NCI-H2171 treated with DMSO at 0.1 percent for 48 hours (cell line): Measurements from ENCODE around the gene FBXL2.
"Not testable (repeated sequence)": the region's sequence is repeated elsewhere in the genome, so short reads cannot be mapped to it uniquely, and the experiment has no call there.

Experiments
- DNase-seq: peaks from one replicate; lab custom pipeline; 2025; lab: John Stamatoyannopoulos, UW

FBXL2 gene

GRCh38 chr3:33429306-33429705 is 152.1 kb downstream of the FBXL2 start:
- DNase-seq, result not testable (repeated sequence)

DNA sequence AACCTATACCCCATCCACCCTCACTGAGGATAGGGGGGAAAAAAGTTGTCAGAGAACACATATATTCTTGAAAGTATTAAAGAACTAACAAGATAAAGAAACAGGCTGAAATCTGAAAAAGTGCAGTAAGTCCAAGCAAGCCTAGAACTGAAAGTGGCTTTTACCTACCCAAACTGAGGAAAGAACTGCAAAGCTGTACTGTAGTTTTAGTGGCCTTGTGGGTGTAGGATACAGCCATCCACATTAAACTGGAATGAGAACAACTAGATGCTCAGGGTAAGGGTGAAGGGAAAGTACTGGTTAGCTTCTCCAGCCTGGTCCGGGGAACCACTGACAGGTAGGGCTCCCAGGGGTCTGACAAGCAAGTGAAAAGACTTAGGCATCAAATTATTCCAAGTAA is 152.8 kb downstream of the FBXL2 start:
- no peak for DNase-seq

GRCh38 chr3:33430571-33430970 is 153.3 kb downstream of the FBXL2 start:
- DNase-seq, result no peak

- DNase-seq, result no peak
Observed at GRCh38 chr3:33433843-33434242, 156.6 kb downstream of the FBXL2 start.
